Mucosa of rectum (tissue), 2 donors: ENCODE measurements around the gene FXR1.
"Not testable (repeated sequence)": the region's sequence is repeated elsewhere in the genome, so short reads cannot be mapped to it uniquely, and the experiment has no call there.

ENCODE experiments used
- H3K27ac ChIP-seq, 2 donors: one replicate each; pipeline ENCODE4 v1.7.0; 2013; ENCODE audit warnings: inconsistent platforms in 2 of 2, low read depth in 2 of 2, low read length in 2 of 2
- H3K27me3 ChIP-seq, 2 donors: one replicate each; pipeline ENCODE4 v1.7.0; 2013; ENCODE audit warnings: low read length in 2 of 2; ENCODE audit not compliant: control insufficient read depth in 2 of 2, insufficient read depth in 2 of 2
- H3K36me3 ChIP-seq, 2 donors: one replicate each; pipeline ENCODE4 v1.7.0; 2013; ENCODE audit warnings: low read length in 2 of 2; ENCODE audit not compliant: control insufficient read depth in 2 of 2, insufficient read depth in 2 of 2
- H3K4me1 ChIP-seq, 2 donors: one replicate each; pipeline ENCODE4 v1.7.0; 2013; ENCODE audit warnings: low read length in 2 of 2, mild to moderate bottlenecking in 1 of 2; ENCODE audit not compliant: control insufficient read depth in 2 of 2, insufficient read depth in 2 of 2
- H3K4me3 ChIP-seq, 2 donors: one replicate each; pipeline ENCODE4 v1.7.0; 2013; ENCODE audit warnings: low read length in 2 of 2
- H3K9ac ChIP-seq, 2 donors: one replicate each; pipeline ENCODE4 v1.7.0; 2013; ENCODE audit warnings: low read length in 2 of 2, low read depth in 1 of 2, mild to moderate bottlenecking in 1 of 2
- H3K9me3 ChIP-seq, 2 donors: one replicate each; pipeline ENCODE4 v1.7.0; 2013; ENCODE audit warnings: low read length in 2 of 2; ENCODE audit not compliant: control insufficient read depth in 2 of 2
- donor health status: healthy.
- donor health status: Normal muscosa, but diverticular disease.

The FXR1 gene

DNA sequence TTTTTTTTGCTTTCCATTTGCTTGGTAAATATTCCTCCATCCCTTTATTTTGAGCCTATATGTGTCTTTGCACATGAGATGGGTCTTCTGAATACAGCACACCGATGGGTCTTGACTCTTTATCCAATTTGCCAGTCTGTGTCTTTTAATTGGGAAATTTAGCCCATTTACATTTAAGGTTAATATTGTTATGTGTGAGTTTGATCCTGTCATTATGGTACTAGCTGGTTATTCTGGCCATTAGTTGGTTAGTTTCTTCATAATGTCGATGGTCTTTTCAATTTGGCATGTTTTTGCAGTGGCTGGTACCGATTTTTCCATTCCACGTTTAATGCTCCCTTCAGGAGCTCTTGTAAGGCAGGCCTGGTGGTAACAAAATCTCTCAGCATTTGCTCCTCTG is 89.9 kb downstream of the FXR1 start:
- not testable (repeated sequence) for H3K9me3 ChIP-seq, H3K27ac ChIP-seq, H3K36me3 ChIP-seq, H3K4me3 ChIP-seq, H3K9ac ChIP-seq, H3K4me1 ChIP-seq, H3K27me3 ChIP-seq

- H3K9me3 ChIP-seq, H3K9ac ChIP-seq, H3K36me3 ChIP-seq, H3K4me1 ChIP-seq, H3K27ac ChIP-seq, H3K4me3 ChIP-seq, H3K27me3 ChIP-seq: not testable (repeated sequence)
Measured at GRCh38 chr3:181003469-181003868, 91.0 kb downstream of the FXR1 start.

GRCh38 chr3:181006541-181006940 is 94.1 kb downstream of the FXR1 start:
- Histone ChIP-seq H3K4me3 (no peak overlapping the region), H3K27ac (no peak overlapping the region), H3K27me3 (no peaks in the 10 kb centered on the region), H3K9me3 (no peaks in the 10 kb centered on the region), H3K36me3 (no peaks in the 10 kb centered on the region), H3K9ac (no peak overlapping the region), H3K4me1 (no peaks in the 10 kb centered on the region)

DNA sequence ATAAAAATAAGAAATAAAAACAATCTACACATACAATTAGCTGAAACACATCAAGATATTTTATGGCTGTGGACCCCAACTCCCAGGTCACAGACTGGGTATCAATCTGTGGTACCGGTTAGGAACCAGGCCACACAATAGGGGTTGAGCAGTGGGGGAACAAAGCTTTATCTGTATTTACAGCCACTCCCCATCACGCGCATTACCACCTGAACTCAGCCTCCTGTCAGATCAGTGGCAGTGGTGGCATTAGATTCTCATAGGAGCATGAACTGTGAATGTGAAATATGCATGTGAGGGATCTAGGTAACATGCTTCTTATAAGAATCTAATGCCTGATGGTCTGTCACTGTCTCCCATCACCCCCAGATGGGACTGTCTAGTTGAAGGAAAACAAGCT is 94.8 kb downstream of the FXR1 start:
- Histone ChIP-seq H3K9ac (no peak overlapping the region), H3K27ac (no peak overlapping the region), H3K9me3 (no peaks in the 10 kb centered on the region), H3K27me3 (no peaks in the 10 kb centered on the region), H3K4me1 (no peaks in the 10 kb centered on the region), H3K4me3 (no peak overlapping the region), H3K36me3 (no peaks in the 10 kb centered on the region)

DNA sequence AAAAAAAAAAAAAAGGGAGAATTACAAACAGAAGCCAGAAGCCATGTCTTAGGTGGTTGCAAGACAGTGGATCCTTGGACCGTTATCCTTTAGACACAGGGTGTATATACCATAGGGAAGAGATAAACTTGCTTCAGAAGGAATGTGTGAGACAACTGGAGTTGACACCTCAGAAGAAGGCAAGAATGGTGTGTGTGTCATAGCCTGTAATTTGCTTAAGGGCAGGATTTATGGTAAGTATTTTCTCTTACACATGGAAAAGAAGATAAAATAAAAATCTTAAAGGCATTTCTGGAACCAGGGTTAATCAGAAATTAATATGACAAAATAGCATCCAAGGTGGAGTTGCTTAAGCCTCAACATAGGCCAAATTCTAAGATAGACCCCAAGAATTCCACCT is 96.3 kb downstream of the FXR1 start:
- H3K9me3 ChIP-seq = no peaks in the 10 kb centered on the region
- H3K4me3 ChIP-seq = no peak overlapping the region
- H3K4me1 ChIP-seq = no peaks in the 10 kb centered on the region
- no peaks in the 10 kb centered on the region for H3K36me3 ChIP-seq
- H3K9ac ChIP-seq = no peak overlapping the region
- H3K27ac ChIP-seq = no peak overlapping the region
- no peaks in the 10 kb centered on the region for H3K27me3 ChIP-seq

- H3K4me1 ChIP-seq = no peaks in the 10 kb centered on the region
- H3K9me3 ChIP-seq = no peaks in the 10 kb centered on the region
- no peaks in the 10 kb centered on the region for H3K27me3 ChIP-seq
- H3K27ac ChIP-seq = no peak overlapping the region
- H3K36me3 ChIP-seq = no peaks in the 10 kb centered on the region
- no peak overlapping the region for H3K9ac ChIP-seq
- no peak overlapping the region for H3K4me3 ChIP-seq
Measured at GRCh38 chr3:181009225-181009624, 96.8 kb downstream of the FXR1 start.

DNA sequence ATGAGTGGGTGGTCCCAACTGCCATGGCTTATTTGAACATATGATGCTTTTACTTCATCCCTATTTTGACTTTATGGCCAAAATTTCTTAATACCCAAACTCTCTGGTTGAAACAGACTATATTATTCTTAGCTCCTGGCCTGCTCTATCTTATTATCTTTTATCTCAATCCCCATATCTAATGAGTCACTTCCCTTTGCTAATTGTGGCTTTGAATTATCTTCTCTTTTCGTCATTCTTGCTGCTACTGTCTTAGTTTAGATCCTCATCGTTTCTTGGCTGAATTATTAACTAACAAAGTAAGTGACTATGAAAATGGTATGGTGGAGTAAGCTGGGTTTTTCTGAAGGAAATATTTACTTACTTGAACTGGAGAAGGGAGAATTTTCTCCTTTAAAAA is 105.2 kb downstream of the FXR1 start:
- Histone ChIP-seq H3K9ac (no peak overlapping the region), H3K36me3 (no peaks in the 10 kb centered on the region), H3K4me1 (no peaks in the 10 kb centered on the region), H3K9me3 (no peaks in the 10 kb centered on the region), H3K27me3 (no peaks in the 10 kb centered on the region), H3K27ac (no peak overlapping the region), H3K4me3 (no peak overlapping the region)

DNA sequence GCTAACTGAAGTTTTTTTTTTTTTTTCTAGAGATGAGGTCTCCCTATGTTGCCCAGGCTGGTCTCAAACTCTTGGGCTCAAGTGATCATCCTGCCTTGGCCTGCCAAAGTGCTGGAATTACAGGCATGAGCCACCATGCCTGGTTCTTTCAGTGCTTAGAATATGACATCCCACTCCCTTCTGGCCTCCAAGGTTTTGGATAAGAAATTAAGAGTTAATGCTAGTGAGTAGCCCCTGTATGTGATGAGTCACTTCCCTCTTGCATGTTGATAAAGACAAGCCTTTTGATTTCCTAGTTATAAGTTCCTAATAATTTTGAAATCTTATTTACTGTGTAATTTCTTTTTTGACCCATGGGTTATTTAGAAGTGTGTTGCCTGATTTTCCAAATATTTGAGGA is 112.7 kb downstream of the FXR1 start:
- Histone ChIP-seq H3K4me1 (no peaks in the 10 kb centered on the region), H3K36me3 (no peaks in the 10 kb centered on the region), H3K27me3 (no peaks in the 10 kb centered on the region), H3K27ac (no peak overlapping the region), H3K9ac (no peak overlapping the region), H3K9me3 (peaks cover 0 to 2% of the 10 kb centered on the region in 2 donors), H3K4me3 (no peak overlapping the region)

- H3K9me3 ChIP-seq = no peaks in the 10 kb centered on the region
- no peak overlapping the region for H3K27ac ChIP-seq
- H3K27me3 ChIP-seq = no peaks in the 10 kb centered on the region
- H3K36me3 ChIP-seq = no peaks in the 10 kb centered on the region
- H3K4me3 ChIP-seq = no peak overlapping the region
- H3K9ac ChIP-seq = no peak overlapping the region
- no peaks in the 10 kb centered on the region for H3K4me1 ChIP-seq
Measured at GRCh38 chr3:181030948-181031347, 118.5 kb downstream of the FXR1 start.
